Endothelial cell (in vitro differentiated cells): ENCODE results near the gene GPR176. TPM values are rescaled to one million over a fixed set of nuclear protein-coding genes. Genes with fewer than 3 reads are reported as not detected.
"Not testable (repeated sequence)": the region's sequence is repeated elsewhere in the genome, so short reads cannot be mapped to it uniquely, and the experiment has no call there.

Source experiments
- DNase-seq: peaks from one replicate; pipeline ENCODE4 v3.0.0; 2021; ENCODE audit warnings: low spot score
- H3K27ac Mint-ChIP-seq: one replicate; pipeline ENCODE4 v1.8.0; 2021; ENCODE audit warnings: mixed read lengths, inconsistent platforms; ENCODE audit not compliant: unreplicated experiment
- H3K27me3 Mint-ChIP-seq: one replicate; pipeline ENCODE4 v1.8.0; 2021; ENCODE audit warnings: mild to moderate bottlenecking, moderate library complexity, mixed read lengths, inconsistent platforms; ENCODE audit not compliant: unreplicated experiment
- H3K36me3 Mint-ChIP-seq: one replicate; pipeline ENCODE4 v1.8.0; 2021; ENCODE audit warnings: mild to moderate bottlenecking, low read depth, mixed read lengths, inconsistent platforms; ENCODE audit not compliant: unreplicated experiment
- H3K4me1 Mint-ChIP-seq: one replicate; pipeline ENCODE4 v1.8.0; 2021; ENCODE audit warnings: mild to moderate bottlenecking, mixed read lengths, inconsistent platforms; ENCODE audit not compliant: unreplicated experiment
- H3K4me3 Mint-ChIP-seq: one replicate; pipeline ENCODE4 v1.8.0; 2021; ENCODE audit warnings: mild to moderate bottlenecking, mixed read lengths, inconsistent platforms; ENCODE audit not compliant: unreplicated experiment
- H3K9me3 Mint-ChIP-seq: one replicate; pipeline ENCODE4 v1.8.0; 2021; ENCODE audit warnings: mixed read lengths, inconsistent platforms; ENCODE audit not compliant: unreplicated experiment
- total RNA-seq: library from RNA; stranded (reverse); fragmentation: NEBNext Ultra II Directional; extraction: Animal tissue kit (Norgen Biotek cat#: 25700); gene quantifications from one replicate; pipeline ENCODE4 v1.2.1, GENCODE V29; 2021; ENCODE audit not compliant: unreplicated experiment
- TF ChIP-seq, protein P1 (sequence below): fragments of 200-600 bp; sonication (generic); IDR thresholded peaks from one replicate; pipeline ENCODE4 v1.5.0; 2021; ENCODE audit warnings: antibody characterized with exemption; ENCODE audit not compliant: unreplicated experiment

Gene GPR176
- total RNA-seq, 1 donor from 2014 or later: 2.4 TPM

DNA sequence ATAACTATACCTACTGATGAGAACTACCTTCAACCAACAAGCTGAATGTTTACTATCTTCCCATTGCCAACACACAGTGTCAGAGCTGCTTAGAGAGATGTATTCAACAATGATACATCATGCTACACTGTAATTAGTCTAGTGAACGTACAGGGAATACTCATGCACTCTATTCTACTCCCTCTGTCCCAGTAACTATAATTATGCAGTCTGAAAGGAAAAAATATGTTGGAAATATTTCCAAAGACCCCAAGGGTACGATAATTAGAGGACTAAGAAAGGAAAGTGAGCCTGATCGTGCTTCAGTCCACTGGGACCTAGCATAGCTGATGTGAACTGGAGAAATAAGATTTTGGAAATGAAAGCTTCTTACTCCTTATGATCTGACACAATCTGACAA, 100.5 kb downstream of the GPR176 start:
- no peaks in the 10 kb centered on the region for H3K9me3 Mint-ChIP-seq
- TF ChIP-seq, protein P1, sequence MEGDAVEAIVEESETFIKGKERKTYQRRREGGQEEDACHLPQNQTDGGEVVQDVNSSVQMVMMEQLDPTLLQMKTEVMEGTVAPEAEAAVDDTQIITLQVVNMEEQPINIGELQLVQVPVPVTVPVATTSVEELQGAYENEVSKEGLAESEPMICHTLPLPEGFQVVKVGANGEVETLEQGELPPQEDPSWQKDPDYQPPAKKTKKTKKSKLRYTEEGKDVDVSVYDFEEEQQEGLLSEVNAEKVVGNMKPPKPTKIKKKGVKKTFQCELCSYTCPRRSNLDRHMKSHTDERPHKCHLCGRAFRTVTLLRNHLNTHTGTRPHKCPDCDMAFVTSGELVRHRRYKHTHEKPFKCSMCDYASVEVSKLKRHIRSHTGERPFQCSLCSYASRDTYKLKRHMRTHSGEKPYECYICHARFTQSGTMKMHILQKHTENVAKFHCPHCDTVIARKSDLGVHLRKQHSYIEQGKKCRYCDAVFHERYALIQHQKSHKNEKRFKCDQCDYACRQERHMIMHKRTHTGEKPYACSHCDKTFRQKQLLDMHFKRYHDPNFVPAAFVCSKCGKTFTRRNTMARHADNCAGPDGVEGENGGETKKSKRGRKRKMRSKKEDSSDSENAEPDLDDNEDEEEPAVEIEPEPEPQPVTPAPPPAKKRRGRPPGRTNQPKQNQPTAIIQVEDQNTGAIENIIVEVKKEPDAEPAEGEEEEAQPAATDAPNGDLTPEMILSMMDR: no peak
- peaks cover 2% of the 10 kb centered on the region for H3K4me1 Mint-ChIP-seq
- DNase-seq: no peak
- H3K36me3 Mint-ChIP-seq: no peaks in the 10 kb centered on the region
- no peaks in the 10 kb centered on the region for H3K27me3 Mint-ChIP-seq
- H3K27ac Mint-ChIP-seq: no peak overlapping the region
- H3K4me3 Mint-ChIP-seq: no peak overlapping the region

DNA sequence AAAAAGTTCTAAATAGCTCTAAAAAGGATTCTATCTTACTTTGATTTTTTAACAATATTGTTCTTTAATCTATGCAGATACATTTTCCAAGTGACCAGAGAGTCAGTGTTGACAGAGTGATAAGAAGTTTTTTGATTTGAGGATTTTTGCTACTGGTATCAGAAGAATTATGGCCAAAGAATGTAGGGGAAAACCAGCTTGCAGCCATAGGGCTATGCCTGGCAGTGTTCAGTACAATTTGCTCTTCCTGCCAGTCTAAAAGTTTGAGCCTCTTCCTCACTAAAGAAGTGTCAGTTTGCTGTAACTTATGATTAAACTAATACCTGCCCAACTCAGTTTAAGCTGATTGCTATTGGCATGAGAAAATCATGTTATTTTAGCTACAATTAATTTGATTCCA, 102.2 kb downstream of the GPR176 start:
- Mint-ChIP-seq H3K4me1 (peaks cover 2% of the 10 kb centered on the region), H3K27me3 (no peaks in the 10 kb centered on the region), H3K36me3 (no peaks in the 10 kb centered on the region), H3K27ac (no peak overlapping the region), H3K4me3 (no peak overlapping the region), H3K9me3 (no peaks in the 10 kb centered on the region)
- DNase-seq: no peak
- TF ChIP-seq, protein P1: no peak

DNA sequence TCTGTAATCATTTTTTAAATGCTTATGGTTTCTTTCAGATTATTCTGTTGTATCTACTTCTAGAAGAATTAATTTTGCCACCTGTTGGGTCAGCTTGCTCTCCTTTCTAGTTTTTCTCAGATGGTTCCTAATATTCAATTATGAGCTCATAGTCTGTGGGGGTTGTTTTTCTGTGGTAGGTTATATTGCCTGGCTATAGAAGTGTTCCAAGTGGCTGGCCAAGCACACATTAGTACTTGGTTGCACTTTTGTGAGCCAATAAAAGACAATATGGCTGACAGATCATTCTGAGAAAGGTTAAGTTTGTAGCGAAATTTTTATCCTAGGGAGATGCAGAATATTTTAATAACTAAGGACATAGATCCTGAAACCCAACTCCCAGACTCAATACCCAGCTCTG, 105.6 kb downstream of the GPR176 start:
- no peak overlapping the region for H3K4me3 Mint-ChIP-seq
- H3K9me3 Mint-ChIP-seq: no peaks in the 10 kb centered on the region
- H3K36me3 Mint-ChIP-seq: no peaks in the 10 kb centered on the region
- DNase-seq: no peak
- no peaks in the 10 kb centered on the region for H3K4me1 Mint-ChIP-seq
- H3K27me3 Mint-ChIP-seq: no peaks in the 10 kb centered on the region
- no peak overlapping the region for H3K27ac Mint-ChIP-seq
- TF ChIP-seq, protein P1: no peak

DNA sequence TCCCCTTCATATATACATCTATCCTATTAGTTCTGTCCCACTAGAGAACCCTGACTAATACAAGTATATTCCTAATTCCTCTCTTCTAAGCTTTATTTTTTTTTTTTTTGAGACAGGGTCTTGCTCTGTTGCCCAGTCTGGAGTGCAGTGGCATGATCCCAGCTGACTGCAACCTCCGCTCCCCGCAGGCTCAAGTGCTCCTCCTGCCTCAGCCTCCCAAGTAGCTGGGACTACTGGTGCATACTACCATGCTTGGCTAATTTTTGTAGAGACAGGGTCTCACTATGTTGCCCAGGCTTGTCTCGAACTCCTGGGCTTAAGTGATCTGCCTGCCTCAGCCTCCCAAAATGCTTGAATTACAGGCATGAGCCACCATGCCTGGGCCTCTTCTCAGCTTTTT, 107.4 kb downstream of the GPR176 start:
- H3K9me3 Mint-ChIP-seq, H3K27me3 Mint-ChIP-seq, H3K4me3 Mint-ChIP-seq, H3K27ac Mint-ChIP-seq, DNase-seq, H3K4me1 Mint-ChIP-seq, H3K36me3 Mint-ChIP-seq: not testable (repeated sequence)

DNA sequence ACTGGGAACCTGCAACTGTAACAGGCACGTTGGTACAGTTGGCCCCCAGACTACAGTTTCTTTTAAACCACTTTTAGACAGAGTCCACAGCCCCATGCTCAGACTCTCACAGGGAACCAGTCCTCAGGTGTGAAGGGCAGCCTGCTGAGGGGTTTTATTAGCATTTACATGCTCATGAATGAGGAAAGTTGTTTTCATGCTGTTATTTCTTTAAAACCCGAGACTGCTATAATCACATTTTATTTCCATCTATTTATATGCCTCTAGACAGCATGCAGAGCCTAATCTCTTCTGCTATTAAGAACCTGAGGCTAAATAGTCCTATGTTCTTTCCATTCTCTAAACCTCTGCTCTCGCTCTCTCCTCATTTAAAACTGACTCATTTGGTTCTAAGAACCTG, 111.2 kb downstream of the GPR176 start:
- Mint-ChIP-seq H3K27ac (no peak overlapping the region), H3K36me3 (no peaks in the 10 kb centered on the region), H3K27me3 (no peaks in the 10 kb centered on the region), H3K9me3 (no peaks in the 10 kb centered on the region), H3K4me3 (no peak overlapping the region), H3K4me1 (no peaks in the 10 kb centered on the region)
- TF ChIP-seq, protein P1: no peak
- no peak for DNase-seq

DNA sequence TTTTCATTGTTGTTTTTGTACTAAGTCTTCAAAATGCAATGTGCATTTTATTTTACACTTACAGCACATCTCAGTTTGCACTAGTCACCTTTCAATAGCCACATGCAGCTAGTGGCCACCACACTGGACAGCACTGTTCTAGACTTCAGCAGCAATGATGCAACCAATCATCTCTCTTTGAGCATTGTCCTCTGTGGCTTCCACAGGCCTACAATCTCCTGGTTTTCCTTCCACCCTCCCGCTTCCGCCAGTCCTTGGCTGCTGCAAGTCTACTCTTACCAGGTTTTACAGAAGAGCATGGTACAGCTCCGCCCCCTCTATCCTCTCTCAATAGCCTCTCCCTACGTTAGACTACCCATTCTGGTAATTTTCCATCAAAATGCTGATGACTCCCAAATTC, 112.3 kb downstream of the GPR176 start:
- H3K4me1 Mint-ChIP-seq: no peaks in the 10 kb centered on the region
- no peak overlapping the region for H3K27ac Mint-ChIP-seq
- TF ChIP-seq, protein P1: no peak
- no peak overlapping the region for H3K4me3 Mint-ChIP-seq
- no peaks in the 10 kb centered on the region for H3K9me3 Mint-ChIP-seq
- H3K27me3 Mint-ChIP-seq: no peaks in the 10 kb centered on the region
- DNase-seq: no peak
- H3K36me3 Mint-ChIP-seq: no peaks in the 10 kb centered on the region
